Measurements from ENCODE around the gene PHF3. TPM values are rescaled to one million over a fixed set of nuclear protein-coding genes. Genes with fewer than 3 reads are reported as not detected.

The PHF3 gene
- total and polyA plus RNA-seq, 2 experiments from 2014 or later, result 37.1 to 77.3 TPM

DNA sequence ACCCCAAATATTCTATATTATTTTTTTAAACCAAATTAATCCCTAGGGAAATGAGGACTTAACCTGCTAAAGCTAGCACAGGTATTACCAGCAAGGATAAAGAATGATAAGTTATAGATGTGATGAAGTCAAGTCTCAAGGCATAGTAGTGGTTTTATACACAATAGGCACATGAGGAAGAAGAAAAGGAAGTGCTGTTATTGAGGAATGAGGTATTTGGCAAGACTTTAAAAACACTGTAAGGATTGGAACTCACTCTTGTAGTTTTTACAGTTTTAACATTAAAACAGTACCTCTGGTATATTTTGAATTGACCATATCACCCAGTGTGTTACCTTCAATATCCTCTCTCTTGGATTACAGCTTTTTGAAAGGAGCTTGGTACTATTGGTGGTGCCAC lies 54.6 kb downstream of the PHF3 start:
- TF ChIP-seq, protein P1, sequence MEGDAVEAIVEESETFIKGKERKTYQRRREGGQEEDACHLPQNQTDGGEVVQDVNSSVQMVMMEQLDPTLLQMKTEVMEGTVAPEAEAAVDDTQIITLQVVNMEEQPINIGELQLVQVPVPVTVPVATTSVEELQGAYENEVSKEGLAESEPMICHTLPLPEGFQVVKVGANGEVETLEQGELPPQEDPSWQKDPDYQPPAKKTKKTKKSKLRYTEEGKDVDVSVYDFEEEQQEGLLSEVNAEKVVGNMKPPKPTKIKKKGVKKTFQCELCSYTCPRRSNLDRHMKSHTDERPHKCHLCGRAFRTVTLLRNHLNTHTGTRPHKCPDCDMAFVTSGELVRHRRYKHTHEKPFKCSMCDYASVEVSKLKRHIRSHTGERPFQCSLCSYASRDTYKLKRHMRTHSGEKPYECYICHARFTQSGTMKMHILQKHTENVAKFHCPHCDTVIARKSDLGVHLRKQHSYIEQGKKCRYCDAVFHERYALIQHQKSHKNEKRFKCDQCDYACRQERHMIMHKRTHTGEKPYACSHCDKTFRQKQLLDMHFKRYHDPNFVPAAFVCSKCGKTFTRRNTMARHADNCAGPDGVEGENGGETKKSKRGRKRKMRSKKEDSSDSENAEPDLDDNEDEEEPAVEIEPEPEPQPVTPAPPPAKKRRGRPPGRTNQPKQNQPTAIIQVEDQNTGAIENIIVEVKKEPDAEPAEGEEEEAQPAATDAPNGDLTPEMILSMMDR (conservative IDR thresholded peaks at IDR 0.05; ENCODE audit: low read depth in 2 of 2), result no peak
- TF ChIP-seq, protein P2, sequence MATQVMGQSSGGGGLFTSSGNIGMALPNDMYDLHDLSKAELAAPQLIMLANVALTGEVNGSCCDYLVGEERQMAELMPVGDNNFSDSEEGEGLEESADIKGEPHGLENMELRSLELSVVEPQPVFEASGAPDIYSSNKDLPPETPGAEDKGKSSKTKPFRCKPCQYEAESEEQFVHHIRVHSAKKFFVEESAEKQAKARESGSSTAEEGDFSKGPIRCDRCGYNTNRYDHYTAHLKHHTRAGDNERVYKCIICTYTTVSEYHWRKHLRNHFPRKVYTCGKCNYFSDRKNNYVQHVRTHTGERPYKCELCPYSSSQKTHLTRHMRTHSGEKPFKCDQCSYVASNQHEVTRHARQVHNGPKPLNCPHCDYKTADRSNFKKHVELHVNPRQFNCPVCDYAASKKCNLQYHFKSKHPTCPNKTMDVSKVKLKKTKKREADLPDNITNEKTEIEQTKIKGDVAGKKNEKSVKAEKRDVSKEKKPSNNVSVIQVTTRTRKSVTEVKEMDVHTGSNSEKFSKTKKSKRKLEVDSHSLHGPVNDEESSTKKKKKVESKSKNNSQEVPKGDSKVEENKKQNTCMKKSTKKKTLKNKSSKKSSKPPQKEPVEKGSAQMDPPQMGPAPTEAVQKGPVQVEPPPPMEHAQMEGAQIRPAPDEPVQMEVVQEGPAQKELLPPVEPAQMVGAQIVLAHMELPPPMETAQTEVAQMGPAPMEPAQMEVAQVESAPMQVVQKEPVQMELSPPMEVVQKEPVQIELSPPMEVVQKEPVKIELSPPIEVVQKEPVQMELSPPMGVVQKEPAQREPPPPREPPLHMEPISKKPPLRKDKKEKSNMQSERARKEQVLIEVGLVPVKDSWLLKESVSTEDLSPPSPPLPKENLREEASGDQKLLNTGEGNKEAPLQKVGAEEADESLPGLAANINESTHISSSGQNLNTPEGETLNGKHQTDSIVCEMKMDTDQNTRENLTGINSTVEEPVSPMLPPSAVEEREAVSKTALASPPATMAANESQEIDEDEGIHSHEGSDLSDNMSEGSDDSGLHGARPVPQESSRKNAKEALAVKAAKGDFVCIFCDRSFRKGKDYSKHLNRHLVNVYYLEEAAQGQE (IDR thresholded peaks at IDR 0.05; ENCODE audit: unreplicated experiment), result no peak
- peaks cover 6% of the 10 kb centered on the region; the same call in 1 of the 2 replicates for H3K36me3 ChIP-seq (ENCODE audit: insufficient read depth)
- no peaks in the 10 kb centered on the region for H3K27me3 ChIP-seq (ENCODE audit: insufficient read depth)
- Mint-ChIP-seq H3K27me3 (ENCODE audit: insufficient read depth, low read depth, poor library complexity) (peaks cover 5% of the 10 kb centered on the region), H3K4me3 (no peak overlapping the region), H3K9me3 (peaks cover 16% of the 10 kb centered on the region; the same call in 2 of the 3 replicates), H3K27ac (no peak overlapping the region), H3K4me1 (no peaks in the 10 kb centered on the region; the same call in 2 of the 3 replicates), H3K36me3 (ENCODE audit: low read depth) (peaks cover 33% of the 10 kb centered on the region)
- DNase-seq (ENCODE audit: low spot score) (no peak), ATAC-seq (no peak)
- H2AFZ ChIP-seq, result no peak overlapping the region
- H4K20me1 ChIP-seq (replicated peaks; ENCODE audit: insufficient read depth), result no peaks in the 10 kb centered on the region; the same call in 1 of the 2 replicates
- no peak overlapping the region for H3K27ac ChIP-seq (ENCODE audit: low read depth)
- no peak overlapping the region for H3K4me3 ChIP-seq
- no peaks in the 10 kb centered on the region for H3K9me2 ChIP-seq (ENCODE audit: insufficient read depth)
- H3F3A ChIP-seq (replicated peaks; ENCODE audit: low read depth), result no peaks in the 10 kb centered on the region
- peaks cover 38% of the 10 kb centered on the region for H3K79me2 ChIP-seq (replicated peaks; ENCODE audit: insufficient read depth)
- no peak overlapping the region for H3K4me2 ChIP-seq
- H3K4me1 ChIP-seq (ENCODE audit: insufficient read depth), result no peaks in the 10 kb centered on the region

- Histone ChIP-seq H3K4me1 (ENCODE audit: insufficient read depth) (no peaks in the 10 kb centered on the region), H4K20me1 (replicated peaks; ENCODE audit: insufficient read depth) (peaks cover 9% of the 10 kb centered on the region), H3K9me2 (ENCODE audit: insufficient read depth) (no peaks in the 10 kb centered on the region), H3K27ac (ENCODE audit: low read depth) (no peak overlapping the region), H2AFZ (no peak overlapping the region), H3K4me2 (no peak overlapping the region), H3K4me3 (no peak overlapping the region), H3K27me3 (ENCODE audit: insufficient read depth) (no peaks in the 10 kb centered on the region), H3F3A (replicated peaks; ENCODE audit: low read depth) (no peaks in the 10 kb centered on the region), H3K79me2 (replicated peaks; ENCODE audit: insufficient read depth) (no peaks in the 10 kb centered on the region; the same call in 1 of the 2 replicates), H3K36me3 (ENCODE audit: insufficient read depth) (peaks cover 52% of the 10 kb centered on the region)
- peaks cover 2% of the 10 kb centered on the region for H3K27me3 Mint-ChIP-seq (ENCODE audit: insufficient read depth, low read depth, poor library complexity)
- no peaks in the 10 kb centered on the region for H3K4me1 Mint-ChIP-seq
- peaks cover 73% of the 10 kb centered on the region for H3K36me3 Mint-ChIP-seq (ENCODE audit: low read depth)
- H3K27ac Mint-ChIP-seq, result no peak overlapping the region
- H3K9me3 Mint-ChIP-seq, result no peaks in the 10 kb centered on the region
- no peak for DNase-seq (ENCODE audit: low spot score)
- ATAC-seq, result no peak
- H3K4me3 Mint-ChIP-seq, result no peak overlapping the region
- no peak for TF ChIP-seq POLR2AphosphoS5 (IDR thresholded peaks at IDR 0.05; ENCODE audit: low read depth)
- TF ChIP-seq, protein P1 (conservative IDR thresholded peaks at IDR 0.05; ENCODE audit: low read depth in 2 of 2), result no peak
- no peak for TF ChIP-seq ZNF114 (CRISPR knock-in tag; IDR thresholded peaks at IDR 0.05)
- no peak for TF ChIP-seq CREB1 (CRISPR knock-in tag; IDR thresholded peaks at IDR 0.05; ENCODE audit: low read depth)
- TF ChIP-seq JUNB (IDR thresholded peaks at IDR 0.05; ENCODE audit: unreplicated experiment), result no peak
- TF ChIP-seq EZH2phosphoT487 (IDR thresholded peaks at IDR 0.05; ENCODE audit: unreplicated experiment), result no peak
- no peak for TF ChIP-seq NANOG (IDR thresholded peaks at IDR 0.05; ENCODE audit: borderline replicate concordance)
- no peak for TF ChIP-seq STAT1 (IDR thresholded peaks at IDR 0.05; ENCODE audit: unreplicated experiment)
- TF ChIP-seq ZNF331 (CRISPR knock-in tag; IDR thresholded peaks at IDR 0.05; ENCODE audit: low read depth), result no peak
These were observed 70.1 kb downstream of the PHF3 start for GRCh38 chr6:63705707-63706106.
